SU-DHL-6 (cell line): ENCODE data around the gene ISCA1.

Experiments used
- H2AFZ ChIP-seq: fragments of 200-600 bp; sonication (generic); 2 replicates; pipeline ENCODE4 v1.6.1; 2014; ENCODE audit warnings: low read depth, mild to moderate bottlenecking, moderate library complexity, mixed read lengths, antibody characterized with exemption, low read length; ENCODE audit not compliant: severe bottlenecking
- H3F3A ChIP-seq: fragments of 200-600 bp; shearing (Covaris generic); 2 replicates; pipeline ENCODE4 v1.6.0; 2016; ENCODE audit warnings: antibody characterized with exemption, mild to moderate bottlenecking; ENCODE audit not compliant: insufficient read depth
- H3K27ac ChIP-seq: fragments of 200-600 bp; sonication (generic); 2 replicates; pipeline ENCODE4 v1.5.1; 2016; ENCODE audit warnings: low read depth, mild to moderate bottlenecking, low read length, moderate library complexity, mixed read lengths
- H3K27me3 ChIP-seq: fragments of 200-600 bp; sonication (generic), shearing (Covaris generic); 2 replicates; pipeline ENCODE4 v1.6.0; 2014; ENCODE audit warnings: mild to moderate bottlenecking, low read length
- H3K36me3 ChIP-seq: fragments of 200-600 bp; sonication (generic); 2 replicates; pipeline ENCODE4 v1.6.1; 2014; ENCODE audit warnings: mild to moderate bottlenecking, low read length, mixed read lengths
- H3K4me2 ChIP-seq: fragments of 300-600, 200-600 bp; shearing (Covaris generic), sonication (generic); 2 replicates; pipeline ENCODE4 v1.6.0; 2014; ENCODE audit warnings: low read length, low read depth, mild to moderate bottlenecking; ENCODE audit not compliant: poor library complexity, severe bottlenecking
- H3K4me3 ChIP-seq: fragments of 200-600 bp; sonication (generic); 2 replicates; pipeline ENCODE4 v1.5.1; 2014; ENCODE audit warnings: antibody characterized with exemption, low read length, mild to moderate bottlenecking, mixed read lengths; ENCODE audit not compliant: insufficient read depth, poor library complexity, severe bottlenecking
- H3K79me2 ChIP-seq: fragments of 200-600 bp; sonication (generic); 2 replicates; pipeline ENCODE4 v1.6.1; 2014; ENCODE audit warnings: mild to moderate bottlenecking, low read length, moderate library complexity; ENCODE audit not compliant: insufficient read depth
- H3K9ac ChIP-seq: fragments of 200-600 bp; sonication (generic); 2 replicates; pipeline ENCODE4 v1.7.0; 2014; ENCODE audit warnings: mild to moderate bottlenecking, low read length
- H3K9me2 ChIP-seq: fragments of 200-600 bp; sonication (generic); replicated peaks from 2 replicates; pipeline ENCODE4 v1.6.1; 2014; ENCODE audit warnings: low read length; ENCODE audit not compliant: insufficient read depth
- H3K9me3 ChIP-seq: fragments of 200-600 bp; sonication (generic); 2 replicates; pipeline ENCODE4 v1.6.1; 2014; ENCODE audit warnings: low read length, mixed read lengths; ENCODE audit not compliant: insufficient read depth
- H4K20me1 ChIP-seq: fragments of 200-600 bp; sonication (generic); 2 replicates; pipeline ENCODE4 v1.6.1; 2014; ENCODE audit warnings: low read depth, mild to moderate bottlenecking, antibody characterized with exemption, low read length, moderate library complexity, mixed read lengths
- CTCF ChIP-seq: fragments of 200-600 bp; sonication (generic); IDR thresholded peaks from one replicate; pipeline ENCODE4 v1.5.1; 2017; ENCODE audit warnings: antibody characterized with exemption, mild to moderate bottlenecking, low read length, moderate library complexity; ENCODE audit not compliant: insufficient read depth, poor library complexity, severe bottlenecking
- EZH2phosphoT487 ChIP-seq: fragments of 200-600 bp; sonication (generic), shearing (Covaris generic); conservative IDR thresholded peaks from 2 replicates; pipeline ENCODE4 v1.6.1; 2018; ENCODE audit warnings: mild to moderate bottlenecking, antibody characterized with exemption, low read length, moderate library complexity, mixed read lengths

ISCA1 gene

GRCh38 chr9:86277072-86277471 lies 5.3 kb downstream of the ISCA1 start:
- H3K27ac ChIP-seq, result no peak overlapping the region
- H3K36me3 ChIP-seq, result peaks cover 8% of the 10 kb centered on the region; the same call in 1 of the 2 replicates
- H3K9ac ChIP-seq, result no peak overlapping the region
- H3K4me2 ChIP-seq, result no peak overlapping the region
- H3K27me3 ChIP-seq, result no peaks in the 10 kb centered on the region
- H3F3A ChIP-seq, result peaks cover 4% of the 10 kb centered on the region; the same call in 1 of the 2 replicates
- H2AFZ ChIP-seq, result no peak overlapping the region
- H3K4me3 ChIP-seq, result no peak overlapping the region
- peaks cover 54% of the 10 kb centered on the region for H3K79me2 ChIP-seq
- TF ChIP-seq EZH2phosphoT487 (no peak), CTCF (no peak)
- H3K9me2 ChIP-seq, result no peaks in the 10 kb centered on the region
- H4K20me1 ChIP-seq, result no peaks in the 10 kb centered on the region
- no peaks in the 10 kb centered on the region for H3K9me3 ChIP-seq

- Histone ChIP-seq H3F3A (peaks cover 4% of the 10 kb centered on the region; the same call in 1 of the 2 replicates), H3K9me2 (no peaks in the 10 kb centered on the region), H3K79me2 (peaks cover 47% of the 10 kb centered on the region), H4K20me1 (no peaks in the 10 kb centered on the region), H3K9me3 (no peaks in the 10 kb centered on the region), H3K9ac (no peak overlapping the region), H3K27ac (no peak overlapping the region), H3K27me3 (no peaks in the 10 kb centered on the region), H3K4me3 (no peak overlapping the region), H3K36me3 (peaks cover 18% of the 10 kb centered on the region; the same call in 1 of the 2 replicates), H2AFZ (no peak overlapping the region), H3K4me2 (no peak overlapping the region)
- TF ChIP-seq EZH2phosphoT487, result no peak
- TF ChIP-seq CTCF, result no peak
These were observed 6.4 kb downstream of the ISCA1 start for GRCh38 chr9:86275962-86276361.

- Histone ChIP-seq H3K4me3 (no peak overlapping the region), H3K9me3 (no peaks in the 10 kb centered on the region), H3K9me2 (no peaks in the 10 kb centered on the region), H3K4me2 (no peak overlapping the region), H3K27ac (no peak overlapping the region), H2AFZ (no peak overlapping the region), H3K27me3 (no peaks in the 10 kb centered on the region), H4K20me1 (no peaks in the 10 kb centered on the region), H3K79me2 (peaks cover 40% of the 10 kb centered on the region), H3K9ac (no peak overlapping the region), H3F3A (peaks cover 4% of the 10 kb centered on the region; the same call in 1 of the 2 replicates), H3K36me3 (peaks cover 18% of the 10 kb centered on the region; the same call in 1 of the 2 replicates)
- TF ChIP-seq EZH2phosphoT487 (no peak), CTCF (no peak)
These were observed 7.3 kb downstream of the ISCA1 start for GRCh38 chr9:86274821-86275643.
